ACHN (cell line): ENCODE results near the gene KCNK16.

Experiments
- DNase-seq: peaks from one replicate; pipeline ENCODE4 v3.0.0-alpha.2; 2015
- in situ Hi-C: cut with HindIII; loops from 2 replicates; pipeline ENCODE4 v1.10.0; 2017; ENCODE audit warnings: low sequenced_read_pairs, low pct_ligation_motif_present, low pct_unique_long_range_greater_than_20kb

KCNK16 gene

DNA sequence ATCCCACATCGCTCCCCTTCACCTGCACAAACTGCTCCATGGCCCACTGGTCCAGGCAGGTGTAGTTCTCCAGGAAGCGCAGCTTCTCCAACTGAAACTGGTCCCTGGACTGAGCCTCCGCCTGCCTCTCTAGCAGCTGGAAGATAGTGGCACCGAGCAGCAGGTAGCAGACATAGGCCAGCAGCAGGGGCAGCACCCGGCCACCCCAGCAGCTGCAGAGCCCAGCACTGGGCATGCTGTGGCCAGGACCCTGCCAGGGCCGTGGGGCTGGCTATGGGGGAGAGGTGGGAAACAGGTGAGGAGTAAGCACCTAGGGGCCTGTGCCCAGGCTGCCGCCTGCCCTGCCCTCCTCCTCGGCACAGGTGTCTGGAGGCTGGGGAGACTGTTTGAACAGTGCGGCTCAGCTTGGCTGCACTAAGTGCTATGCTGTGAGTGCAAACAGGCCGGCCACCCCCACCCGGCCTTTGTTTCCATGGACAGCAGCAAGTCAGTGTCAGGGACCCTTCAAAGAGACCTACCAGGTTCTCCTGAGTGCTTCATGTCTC lies at the start of gene KCNK16:
TSS of gene KCNK16 (minus strand) at position 397 of the 545 bp plus-strand sequence. CDS start at position 235, 162 bp downstream.
- no peak for DNase-seq
- in situ Hi-C loops, result no loop called here

DNA sequence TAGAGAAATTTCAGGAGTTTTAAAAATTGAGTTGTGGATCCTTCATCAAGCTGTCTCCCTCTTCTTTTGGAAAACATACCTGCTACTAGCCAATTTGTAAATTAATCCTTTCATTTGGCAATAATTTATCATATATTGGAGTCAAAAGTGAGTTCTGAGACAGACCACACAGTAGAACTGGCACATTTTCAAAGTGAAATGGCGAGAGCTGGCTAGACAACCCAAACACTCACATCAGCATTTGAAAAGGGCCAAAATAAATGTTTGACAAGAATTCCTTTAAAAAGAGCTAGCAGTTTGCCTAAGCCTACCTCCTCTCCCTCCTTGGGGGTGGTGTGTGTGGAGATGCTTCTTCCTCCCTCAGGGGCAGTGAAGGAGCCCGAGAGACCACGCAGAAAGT lies 47.9 kb upstream of the KCNK16 start:
- in situ Hi-C loops, result no loop called here

DNA sequence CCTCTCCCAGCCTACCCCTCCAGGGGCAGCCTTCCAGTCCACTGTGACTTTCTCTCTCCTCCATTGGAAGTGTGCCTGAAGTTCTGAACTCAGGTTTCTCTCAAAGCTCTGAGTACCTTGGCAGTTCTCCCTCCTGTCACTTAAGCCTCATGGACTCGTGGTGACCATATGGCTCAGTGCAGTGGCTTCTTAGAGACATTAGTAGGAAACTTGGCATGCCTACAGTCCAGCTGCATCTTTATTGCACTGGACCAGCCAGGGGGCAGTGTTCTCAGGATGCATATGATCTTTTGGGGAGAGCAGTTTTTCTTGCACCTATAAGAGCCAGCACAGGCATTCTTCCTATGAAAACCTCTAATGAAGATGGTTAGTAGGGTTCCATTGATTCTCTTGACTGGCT lies 47.5 kb upstream of the KCNK16 start:
- in situ Hi-C loops, result no loop called here
- no peak for DNase-seq

More for the DNA sequence above, 47.9 kb upstream of the KCNK16 start:
- DNase-seq, result no peak

DNA sequence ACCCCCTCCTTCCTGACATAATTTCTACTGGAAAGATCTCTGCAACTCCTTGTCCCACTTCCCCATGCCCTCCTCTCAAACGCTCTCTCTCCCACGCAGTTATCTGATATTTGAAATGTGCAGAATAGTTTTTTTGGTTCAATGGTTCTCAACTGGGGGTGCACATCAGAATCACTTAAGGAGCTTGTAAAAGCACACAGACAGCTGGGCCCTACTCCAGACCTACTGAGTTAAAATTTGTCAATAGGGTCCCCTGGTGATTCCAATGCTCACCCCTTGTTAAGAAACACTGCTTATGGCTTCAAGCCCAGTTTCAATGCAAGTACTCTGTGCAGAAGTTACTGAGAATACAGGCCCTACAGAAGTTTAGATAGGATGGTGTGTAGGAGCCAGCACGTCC lies 45.2 kb upstream of the KCNK16 start:
- in situ Hi-C loops, result no loop called here
- no peak for DNase-seq

DNA sequence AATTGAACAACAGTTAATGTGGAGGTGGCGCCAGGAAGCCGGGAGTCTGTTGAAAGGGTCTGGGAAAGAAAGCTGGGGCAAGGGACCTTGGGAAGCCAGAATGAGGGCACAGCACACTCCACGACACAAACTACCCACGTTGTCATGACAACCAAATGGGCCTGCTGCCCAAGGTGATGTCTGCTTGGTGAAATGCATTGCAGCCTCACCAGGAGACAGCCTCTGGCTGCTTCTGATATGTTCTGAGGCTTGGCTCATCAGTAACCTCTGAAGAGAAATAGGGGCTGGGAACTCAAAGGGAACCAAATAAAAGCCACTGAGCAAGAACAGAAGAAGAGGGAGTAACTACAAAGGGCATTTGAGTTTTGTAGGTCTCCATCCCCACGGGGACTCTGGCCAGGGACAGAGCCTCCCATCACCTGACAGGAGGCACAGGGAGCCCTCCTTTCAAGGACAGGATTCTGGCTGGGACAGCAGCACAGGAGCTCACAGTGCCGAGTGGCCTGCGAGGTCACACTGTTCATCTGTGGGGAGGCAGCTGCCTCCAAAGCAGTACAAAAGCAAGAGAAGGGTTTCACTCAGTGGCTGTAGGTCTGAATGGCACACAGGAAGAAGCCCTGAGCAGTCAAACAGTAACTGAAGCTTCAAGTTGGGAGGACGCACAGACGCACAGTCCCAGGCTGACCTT lies 44.6 kb upstream of the KCNK16 start:
- no peak for DNase-seq
- in situ Hi-C loops, result no loop called here

DNA sequence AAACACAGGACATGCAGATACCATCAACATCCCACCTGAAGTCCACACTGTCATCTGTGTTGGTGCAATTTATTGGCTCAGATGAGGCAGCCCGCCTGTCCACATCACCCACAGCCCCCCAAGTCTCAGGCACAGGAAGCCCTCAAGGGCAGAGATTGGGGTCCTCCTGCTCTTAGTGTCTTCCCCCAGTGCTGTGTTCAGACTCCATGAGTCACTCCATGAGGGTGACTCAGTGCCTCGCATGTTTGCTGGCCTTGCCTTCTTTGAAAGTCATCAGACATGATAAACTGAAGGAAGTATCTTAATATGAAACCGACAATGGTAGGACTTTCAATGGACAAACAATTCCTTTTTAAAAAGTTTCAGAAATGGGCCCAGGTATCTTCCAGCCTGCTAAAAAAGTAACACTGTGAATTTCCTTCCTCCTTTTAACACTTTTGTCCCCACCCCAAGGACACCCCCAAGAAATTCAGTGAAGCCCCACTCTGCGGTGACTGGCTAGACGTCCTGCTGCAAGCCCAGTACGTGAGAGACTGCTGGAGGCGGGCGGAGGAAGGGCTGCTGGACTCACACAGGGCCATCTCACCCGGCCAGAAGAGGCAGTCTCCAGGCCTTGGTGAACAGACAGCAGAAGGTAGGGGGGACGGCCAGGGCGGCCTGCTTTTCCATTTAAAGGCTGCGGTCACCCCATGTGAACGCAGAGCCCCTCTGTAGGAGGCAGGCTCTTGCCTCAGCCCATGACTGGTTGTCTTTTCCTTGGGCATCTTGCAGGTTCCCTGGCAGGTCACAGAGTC lies 43.0 kb upstream of the KCNK16 start:
- no peak for DNase-seq
- in situ Hi-C loops, result no loop called here

DNA sequence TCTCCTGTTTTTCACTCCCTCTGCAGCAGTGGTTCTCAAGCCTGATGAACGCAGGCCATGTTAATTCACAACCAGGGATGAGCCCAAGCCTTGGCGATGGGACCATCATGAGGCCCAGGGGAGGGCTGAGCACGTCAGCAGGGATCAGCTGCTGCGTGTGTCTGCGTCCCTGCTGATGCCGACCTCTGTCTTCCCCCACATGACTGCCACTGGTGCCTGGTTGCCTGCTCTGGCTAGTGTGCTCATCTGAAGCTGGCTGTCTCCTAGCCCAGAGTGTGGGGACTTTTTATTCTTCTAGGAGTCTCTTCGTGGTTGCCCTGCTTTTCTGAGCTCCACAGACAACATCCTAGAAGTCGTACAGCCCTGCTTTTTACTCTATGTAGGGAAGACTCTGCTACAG lies 40.8 kb upstream of the KCNK16 start:
- in situ Hi-C loops, result no loop called here
- no peak for DNase-seq

DNA sequence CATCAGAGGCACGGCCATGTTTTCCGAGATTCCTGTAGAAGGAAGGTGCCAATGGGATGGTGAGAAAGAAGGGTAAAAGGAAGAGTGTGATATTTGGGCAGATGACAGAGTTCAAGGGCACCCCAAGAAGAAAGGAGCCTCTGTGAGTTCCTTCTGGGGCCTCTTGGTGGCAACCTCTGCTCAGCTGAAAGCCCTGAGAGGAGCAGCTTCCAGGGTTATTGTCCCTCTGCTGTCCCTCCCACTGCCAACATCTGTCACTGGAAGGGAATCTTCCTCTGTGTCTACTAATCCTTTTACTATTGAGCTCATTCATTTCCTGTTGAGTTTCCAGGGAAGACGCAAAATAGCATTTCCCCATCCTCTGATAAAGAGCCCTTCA lies 40.0 kb upstream of the KCNK16 start:
- in situ Hi-C loops, result no loop called here
- no peak for DNase-seq

DNA sequence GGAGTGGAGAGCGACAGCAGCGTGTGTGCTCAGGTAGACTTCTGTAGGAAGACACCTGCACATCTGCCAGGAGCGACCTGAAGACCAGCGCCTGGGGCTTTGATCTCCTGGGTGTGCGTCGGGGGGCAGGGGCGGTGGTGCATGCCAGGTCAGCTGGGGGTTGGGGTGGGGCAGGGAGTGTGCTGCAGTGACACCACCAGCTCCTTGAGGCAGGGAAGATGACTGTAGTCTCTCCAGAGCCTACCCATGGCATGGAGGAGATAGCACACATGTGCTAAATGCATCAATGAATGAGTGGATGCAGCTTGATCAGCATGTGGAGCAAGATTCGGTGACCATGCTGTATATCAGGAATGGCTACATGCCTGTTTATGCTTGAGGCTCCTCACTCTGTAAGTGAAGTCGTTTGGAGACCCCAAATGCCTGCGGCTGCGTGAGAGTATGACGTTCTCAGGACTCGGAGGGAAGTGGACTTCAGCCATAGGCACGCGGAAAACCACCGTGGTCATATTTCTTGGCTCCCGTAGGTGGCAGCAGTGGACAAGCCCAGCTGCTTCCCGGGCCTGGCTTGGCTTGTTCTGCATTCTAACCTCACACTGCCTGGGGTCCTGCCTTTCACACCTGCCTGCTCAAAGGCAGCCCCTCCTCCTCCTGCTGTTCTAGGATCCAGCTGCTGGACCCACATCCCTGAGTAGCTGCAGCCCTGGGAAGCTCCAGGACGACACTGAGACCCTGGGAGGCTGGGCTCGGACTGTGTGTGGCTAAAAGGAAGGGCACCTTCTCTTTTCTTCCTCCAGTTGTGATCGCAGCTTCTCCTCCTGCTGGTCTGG lies 39.4 kb upstream of the KCNK16 start:
- in situ Hi-C loops, result no loop called here
- DNase-seq, result peak; percentile 49

DNA sequence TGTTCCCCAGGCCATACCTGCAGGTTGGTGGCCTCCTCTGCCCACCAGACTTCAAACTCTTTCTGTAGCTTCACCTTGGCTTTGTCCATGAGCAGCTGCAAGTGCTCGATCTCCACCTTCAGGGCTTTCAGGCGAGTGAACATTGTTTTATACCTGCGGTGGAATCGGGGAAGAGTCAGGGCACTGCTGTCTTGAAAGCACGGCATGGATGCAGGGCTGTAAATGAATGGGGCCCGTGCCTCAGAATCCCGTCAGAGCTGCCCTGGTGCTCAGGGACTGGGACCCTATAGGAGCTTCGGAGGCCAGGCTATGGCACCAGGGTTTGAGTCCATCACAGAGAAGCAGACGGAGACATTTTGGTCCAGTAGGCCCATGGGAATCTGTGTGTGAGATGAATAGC lies 37.9 kb upstream of the KCNK16 start:
- in situ Hi-C loops, result no loop called here
- DNase-seq, result no peak

DNA sequence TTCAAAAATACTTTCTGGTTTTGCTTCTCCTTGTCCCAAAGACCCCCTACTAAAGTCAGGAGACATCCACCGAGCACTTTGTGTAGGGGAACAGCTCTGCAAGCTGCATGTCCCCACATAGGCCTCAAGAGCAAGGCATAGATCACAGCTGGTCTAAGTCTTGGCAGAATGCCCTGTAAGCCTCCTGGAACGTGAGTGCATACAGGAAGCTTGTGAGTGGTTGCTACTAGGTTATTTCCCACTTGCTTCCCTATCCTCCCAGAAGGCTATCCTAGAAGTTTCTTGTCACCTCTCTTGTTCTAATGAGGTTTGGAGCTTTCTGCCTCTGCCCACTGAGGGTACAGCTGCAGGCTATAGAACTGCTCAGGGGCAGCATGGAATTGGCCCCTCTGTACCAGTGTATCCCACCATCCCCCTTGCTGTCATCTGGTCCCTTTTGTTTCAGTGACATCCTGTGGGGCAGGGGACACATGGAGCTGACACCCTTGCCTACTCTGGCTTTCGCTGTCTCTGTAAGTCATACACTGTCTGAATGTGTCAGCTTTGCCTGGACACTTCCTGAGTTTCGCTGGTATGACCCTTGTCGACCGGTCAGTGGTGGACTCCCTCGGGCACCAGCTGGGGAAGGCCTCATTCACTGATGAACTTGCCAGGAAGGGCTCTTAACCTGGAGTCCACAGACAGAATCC lies 35.6 kb upstream of the KCNK16 start:
- DNase-seq, result no peak
- in situ Hi-C loops, result no loop called here

DNA sequence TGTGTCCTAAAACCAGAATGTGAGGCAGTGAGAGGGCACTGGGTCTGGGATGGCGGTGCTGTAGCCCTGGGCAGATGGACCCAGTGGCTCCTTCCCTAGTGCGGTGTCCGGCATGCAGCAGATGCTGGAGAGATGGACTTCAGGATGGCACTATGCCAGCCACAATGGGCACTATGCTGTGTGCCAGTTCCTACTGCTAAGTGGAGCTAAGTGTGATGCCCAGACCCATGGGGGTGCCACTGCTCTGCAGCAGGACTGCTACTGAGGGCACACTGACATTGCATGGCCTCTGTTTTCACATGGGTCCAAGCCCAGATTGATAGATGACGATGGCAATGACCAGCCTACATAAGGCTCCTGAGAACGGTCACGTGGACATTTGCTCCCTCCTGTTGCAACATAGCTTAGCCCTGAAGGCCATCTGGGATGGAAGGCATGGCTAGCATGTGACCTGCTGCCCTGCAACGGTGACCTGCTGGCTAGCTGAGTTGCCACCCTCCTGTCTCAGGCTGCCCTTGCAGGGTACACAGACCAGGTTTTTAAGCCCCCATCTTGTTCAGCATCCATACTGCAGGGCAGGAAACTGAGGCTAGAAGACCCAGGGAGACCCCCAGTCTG lies 31.3 kb upstream of the KCNK16 start:
- no peak for DNase-seq
- in situ Hi-C loops, result no loop called here

DNA sequence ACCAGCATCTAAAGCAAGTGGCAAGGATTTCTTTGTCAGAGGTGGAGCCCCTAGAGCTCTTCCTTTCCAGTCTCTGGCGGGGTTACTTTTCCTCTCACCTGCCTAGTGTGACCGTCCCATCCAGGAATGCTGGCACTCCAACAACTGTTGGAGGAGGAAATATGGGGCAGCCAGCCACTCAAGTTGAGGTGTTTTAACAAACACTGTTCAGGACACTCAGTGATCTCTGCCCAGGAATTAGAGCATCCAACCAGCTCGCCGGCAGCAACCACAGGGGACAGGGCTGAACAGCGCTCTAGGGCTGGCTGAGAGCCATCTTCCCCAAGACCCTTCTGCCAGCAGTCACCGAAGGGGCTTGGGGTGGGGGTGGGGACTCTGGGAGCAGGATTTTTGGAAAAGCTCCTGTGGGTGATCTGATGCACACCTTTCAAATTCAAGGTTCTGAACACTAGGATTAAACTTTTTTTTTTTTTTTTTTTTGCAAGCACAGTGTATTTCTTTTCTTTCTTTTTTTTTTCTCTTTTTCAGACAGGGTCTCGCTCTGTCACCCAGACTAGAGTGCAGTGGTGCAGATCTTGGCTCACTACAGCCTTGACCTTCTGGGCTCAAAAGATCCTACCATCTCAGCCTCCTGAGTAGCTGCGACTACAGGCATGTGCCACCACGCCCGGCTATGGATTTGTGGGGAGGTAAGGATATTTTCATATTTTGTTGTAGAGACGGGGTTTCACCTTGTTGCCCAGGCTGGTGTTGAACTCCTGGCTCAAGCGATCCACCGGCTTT lies 28.4 kb upstream of the KCNK16 start:
- DNase-seq, result no peak
- in situ Hi-C loops, result no loop called here

DNA sequence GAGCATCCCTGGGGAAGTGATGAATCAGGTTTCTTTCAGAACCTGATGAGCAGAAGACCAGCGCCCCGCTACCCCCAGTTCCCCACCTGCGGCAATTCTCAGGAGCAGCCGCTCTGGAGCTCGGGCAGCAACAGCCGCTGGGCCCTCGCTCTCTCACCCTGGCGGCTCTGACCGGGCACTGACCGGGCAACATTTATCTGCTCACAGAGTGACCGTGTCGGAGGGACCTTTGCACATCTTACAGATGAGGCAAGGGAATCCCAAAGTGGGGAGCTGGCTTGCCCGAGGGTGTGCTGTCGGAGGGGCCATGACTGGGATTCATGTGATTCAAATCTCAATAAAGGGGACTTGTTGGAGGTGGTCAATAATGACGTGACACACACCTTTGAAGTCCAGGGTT lies 26.2 kb upstream of the KCNK16 start:
- no peak for DNase-seq
- in situ Hi-C loops, result no loop called here

DNA sequence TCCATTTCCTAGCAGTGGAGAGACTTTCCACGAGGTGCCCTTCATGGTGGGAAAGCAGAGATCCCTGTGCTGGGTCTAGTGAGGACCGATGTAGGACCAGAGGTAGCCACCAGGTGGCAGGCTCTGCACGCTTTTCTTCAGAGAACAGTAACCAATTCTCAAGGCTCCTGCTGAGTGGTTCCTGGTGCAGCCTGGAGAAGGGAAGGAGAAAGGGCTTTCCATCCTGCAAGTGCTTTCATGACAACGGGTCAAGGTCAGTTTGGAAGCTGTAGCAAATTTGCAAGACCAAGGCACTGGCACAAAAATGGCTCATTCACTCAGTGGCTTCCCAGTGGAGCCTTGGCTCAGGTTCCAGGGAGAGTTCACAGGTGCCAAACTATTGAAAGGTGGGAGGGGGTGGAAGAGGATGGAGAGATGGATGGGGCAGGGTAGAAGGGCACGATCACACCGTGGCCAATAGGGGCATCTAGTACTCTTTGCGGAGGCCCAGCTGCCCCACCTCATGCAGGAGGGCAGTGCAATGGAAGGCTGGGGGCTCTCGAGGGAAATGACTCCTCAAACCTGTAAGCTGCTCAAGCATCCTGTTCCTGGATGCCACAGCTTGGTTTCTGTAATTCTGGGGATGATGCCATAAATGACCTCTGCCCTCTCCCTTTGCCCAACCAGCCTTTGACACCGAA lies 25.5 kb upstream of the KCNK16 start:
- in situ Hi-C loops, result no loop called here
- DNase-seq, result peak; percentile 42

DNA sequence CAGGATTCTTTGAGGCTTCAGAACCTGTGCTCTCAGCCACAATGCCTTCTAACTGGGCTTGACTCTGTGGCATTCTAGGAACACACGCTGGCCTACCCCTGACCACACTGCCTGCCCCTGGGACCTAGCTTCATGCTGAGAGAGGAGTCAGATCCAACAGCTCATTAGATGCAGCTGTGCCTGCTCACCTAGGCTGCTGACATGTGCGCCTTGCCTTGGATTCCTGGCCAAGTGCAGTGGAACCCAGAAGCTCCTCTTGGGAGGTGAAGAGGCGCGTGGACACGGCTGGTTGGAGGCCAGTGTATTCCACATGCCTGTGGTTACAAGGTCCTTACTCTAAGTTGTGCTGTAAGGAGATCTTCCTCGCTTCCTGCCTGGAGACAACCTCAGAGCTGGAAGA lies 24.7 kb upstream of the KCNK16 start:
- DNase-seq, result no peak
- in situ Hi-C loops, result no loop called here

DNA sequence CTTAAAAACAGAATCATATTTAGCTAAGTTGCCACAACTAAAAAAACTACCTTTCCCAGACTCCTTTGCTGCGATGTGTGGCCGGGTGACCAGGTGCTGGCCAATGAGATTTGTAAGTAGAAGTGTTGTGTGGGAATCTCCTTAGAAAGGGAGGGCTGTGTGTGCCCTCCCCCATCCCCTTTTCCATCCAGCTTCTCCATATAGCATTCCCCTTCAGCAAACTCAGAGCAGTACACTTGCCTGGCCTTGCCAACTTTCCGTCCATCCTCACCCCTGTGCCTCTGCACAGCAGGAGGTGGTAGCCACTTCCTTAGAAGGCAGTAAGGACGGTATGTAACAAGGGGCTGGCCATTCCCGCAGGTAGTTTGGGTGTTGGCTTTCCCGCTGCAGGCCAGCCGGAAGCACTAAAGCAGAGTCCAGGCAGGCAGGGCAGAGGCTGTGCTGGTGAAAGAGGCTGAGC lies 22.3 kb upstream of the KCNK16 start:
- in situ Hi-C loops, result no loop called here
- no peak for DNase-seq
